HepG2 (cell line): Measurements from ENCODE around the gene CAPN11. TPM values are rescaled to one million over a fixed set of nuclear protein-coding genes. Genes with fewer than 3 reads are reported as not detected.
A peak's percentile ranks its signal among the peaks of the same experiment; 100 is the strongest.

Experiments
- CSRNP2 ChIP-seq: sonication (generic); formaldehyde crosslinking; conservative IDR thresholded peaks from 2 replicates; pipeline ENCODE4 v1.8.0; 2022; ENCODE audit warnings: low read depth, missing genetic modification reagents
- HOXA3 ChIP-seq: sonication (generic); formaldehyde crosslinking; IDR thresholded peaks from 2 replicates; pipeline ENCODE4 v1.5.0; 2020; ENCODE audit warnings: missing genetic modification reagents
- PHF8 ChIP-seq: sonication (generic); formaldehyde crosslinking; IDR thresholded peaks from 2 replicates; pipeline ENCODE4 v1.5.0; 2020; ENCODE audit warnings: missing genetic modification reagents
- RBM22 ChIP-seq: fragments of 200-400 bp; formaldehyde crosslinking; optimal IDR thresholded peaks from 2 replicates; pipeline ENCODE3; 2017; ENCODE audit warnings: mild to moderate bottlenecking, low read length, moderate library complexity
- RFX1 ChIP-seq: fragments of 450-650 bp; IDR thresholded peaks from 2 replicates; pipeline ENCODE4 v1.6.1; 2017
- SYNCRIP ChIP-seq: fragments of 200-400 bp; formaldehyde crosslinking; IDR thresholded peaks from 2 replicates; pipeline ENCODE4 v1.6.1; 2018; ENCODE audit warnings: mild to moderate bottlenecking, low read depth, low read length; ENCODE audit not compliant: insufficient read depth
- USF2 ChIP-seq, 2 experiments: sonication (generic) in 1 of 2; formaldehyde crosslinking in 1 of 2; IDR thresholded peaks; 2 replicates each; pipeline versions ENCODE4 v1.5.1 to v1.6.1; 2011 to 2020; ENCODE audit warnings: borderline replicate concordance in 1 of 2, low read depth in 1 of 2, low read length in 1 of 2, mild to moderate bottlenecking in 1 of 2, missing genetic modification reagents in 1 of 2, moderate library complexity in 1 of 2
- ZFP36L2 ChIP-seq: sonication (generic); formaldehyde crosslinking; IDR thresholded peaks from 2 replicates; pipeline ENCODE4 v1.4.0; 2020; ENCODE audit warnings: missing genetic modification reagents
- ZHX1 ChIP-seq: sonication (generic); formaldehyde crosslinking; IDR thresholded peaks from 2 replicates; pipeline ENCODE4 v1.8.1; 2022; ENCODE audit warnings: low read depth, mild to moderate bottlenecking, missing genetic modification reagents
- ZNF101 ChIP-seq: sonication (generic); formaldehyde crosslinking; IDR thresholded peaks from 2 replicates; pipeline ENCODE4 v1.4.0; 2020; ENCODE audit warnings: mild to moderate bottlenecking, low read depth, missing genetic modification reagents, borderline replicate concordance
- ZNF230 ChIP-seq: sonication (generic); formaldehyde crosslinking; IDR thresholded peaks from 2 replicates; pipeline ENCODE4 v1.4.0; 2020; ENCODE audit warnings: mild to moderate bottlenecking, missing genetic modification reagents
- ZNF280B ChIP-seq: sonication (generic); formaldehyde crosslinking; IDR thresholded peaks from 2 replicates; pipeline ENCODE4 v1.5.0; 2020; ENCODE audit warnings: missing genetic modification reagents, mild to moderate bottlenecking, borderline replicate concordance
- ZNF292 ChIP-seq: sonication (generic); formaldehyde crosslinking; IDR thresholded peaks from 2 replicates; pipeline ENCODE4 v1.8.1; 2022; ENCODE audit warnings: mild to moderate bottlenecking, low read depth, missing genetic modification reagents, borderline replicate concordance
- ZNF501 ChIP-seq: sonication (generic); formaldehyde crosslinking; IDR thresholded peaks from 2 replicates; pipeline ENCODE4 v1.5.1; 2020; ENCODE audit warnings: mild to moderate bottlenecking, moderate library complexity, missing genetic modification reagents
- ZNF615 ChIP-seq: sonication (generic); formaldehyde crosslinking; IDR thresholded peaks from 2 replicates; pipeline ENCODE4 v1.5.0; 2020; ENCODE audit warnings: mild to moderate bottlenecking, missing genetic modification reagents, borderline replicate concordance
- ZSCAN20 ChIP-seq: sonication (generic); formaldehyde crosslinking; IDR thresholded peaks from 2 replicates; pipeline ENCODE4 v1.4.0; 2020; ENCODE audit warnings: missing genetic modification reagents, mild to moderate bottlenecking, borderline replicate concordance
- polyA plus RNA-seq, 8 experiments: library from polyadenylated mRNA; depleted of rRNA in 3 of 8; stranded (reverse) in 7 of 8; unstranded in 1 of 8; fragments of >200 nt; fragmentation: Illumina TruSeq in 4 of 8; extraction: Trizol in 4 of 8; gene quantifications; 2 replicates each; pipeline versions ENCODE4 v1.2.1 to v1.2.3, GENCODE V29; 2011 to 2016; ENCODE audit warnings: low read depth in 4 of 8, missing spikeins in 1 of 8, mixed read lengths in 1 of 8; ENCODE audit not compliant: insufficient read depth in 1 of 8
- total RNA-seq, 5 experiments: library from RNA; depleted of rRNA; stranded (reverse); fragments of >200 nt; fragmentation: Illumina TruSeq; extraction: Trizol; gene quantifications; 2 replicates each; pipeline ENCODE4 v1.2.3, GENCODE V29; 2016; ENCODE audit warnings: low read depth in 1 of 5

CAPN11 gene
- total and polyA plus RNA-seq, 2 of the 13 experiments (the other 11 are each of a cell fraction or from before 2014, with no cell fraction given): 0.07 to 0.11 TPM

GRCh38 chr6:44224029-44224964 is 65.7 kb downstream of the CAPN11 start (continued):
- no peak for TF ChIP-seq ZHX1 (CRISPR knock-in tag)
- TF ChIP-seq ZFP36L2: no peak
- no peak for TF ChIP-seq ZNF615 (CRISPR knock-in tag)
- no peak for TF ChIP-seq ZNF501 (CRISPR knock-in tag)
- TF ChIP-seq ZNF101 (CRISPR knock-in tag): no peak
- TF ChIP-seq ZNF292 (CRISPR knock-in tag): 0 out of 2 replicates have a peak, but pooled peaks have one; percentile 31
- TF ChIP-seq PHF8 (CRISPR knock-in tag): no peak
- TF ChIP-seq RFX1: no peak
- TF ChIP-seq ZNF230 (CRISPR knock-in tag): no peak; the same call in 1 of the 2 replicates
- peak; percentile 0; the same call in 1 of the 2 replicates for TF ChIP-seq ZNF280B (CRISPR knock-in tag)
- TF ChIP-seq SYNCRIP: no peak
- no peak for TF ChIP-seq ZSCAN20
- TF ChIP-seq RBM22: no peak
- no peak for TF ChIP-seq USF2 (IDR thresholded peaks at IDR 0.05; ENCODE audit: low read depth, low read length)
- TF ChIP-seq USF2 (CRISPR knock-in tag; IDR thresholded peaks at IDR 0.05; ENCODE audit: borderline replicate concordance): no peak
- TF ChIP-seq CSRNP2 (CRISPR knock-in tag): no peak
- TF ChIP-seq HOXA3 (CRISPR knock-in tag): no peak
